ENCODE measurements around the gene LYZL4. TPM values are rescaled to one million over a fixed set of nuclear protein-coding genes. Genes with fewer than 3 reads are reported as not detected.

The LYZL4 gene
- total RNA-seq, 1 experiment from 2014 or later, result not detected

GRCh38 chr3:42369832-42370231, 40.6 kb downstream of the LYZL4 start:
- no TSS peak for BruUV-seq (replicated peaks)
- Histone ChIP-seq H3K9me3 (ENCODE audit: control insufficient read depth, insufficient read depth, low read depth, low read length) (no peaks in the 10 kb centered on the region), H3K36me3 (ENCODE audit: control insufficient read depth, insufficient read depth, low read length) (no peaks in the 10 kb centered on the region), H3K4me3 (ENCODE audit: low read depth in 2 of 2, low read length in 2 of 2) (no peak overlapping the region), H3K27me3 (ENCODE audit: control insufficient read depth, insufficient read depth, low read length) (no peaks in the 10 kb centered on the region), H3K4me1 (ENCODE audit: control insufficient read depth, insufficient read depth, low read length) (no peaks in the 10 kb centered on the region), H3K27ac (ENCODE audit: low read length) (no peak overlapping the region)
- intact Hi-C loops (cut with micrococcal nuclease; ENCODE audit: unreplicated experiment), result no loop called here
- ChIA-PET CTCF (no interaction called here), POLR2A (no interaction called here)
- DNase-seq (ENCODE audit: low read depth, low spot score), result no peak
- TF ChIP-seq TCF7L2 (IDR thresholded peaks at IDR 0.05; ENCODE audit: low read depth, low read length) (no peak), POLR2AphosphoS5 (IDR thresholded peaks at IDR 0.05; ENCODE audit: low read depth, low read length) (no peak), SIN3A (IDR thresholded peaks at IDR 0.05; ENCODE audit: borderline replicate concordance, insufficient read depth, low read depth, low read length) (no peak), REST (IDR thresholded peaks at IDR 0.05; ENCODE audit: insufficient read depth in 1 of 2, low read depth in 2 of 2, low read length in 1 of 2) (no peak), CTCF (IDR thresholded peaks at IDR 0.05) (no peak)
- in situ Hi-C loops (cut with HindIII; ENCODE audit: low pct_unique_long_range_greater_than_20kb, low sequenced_read_pairs), result no loop called here
- no peak for ATAC-seq

- Histone ChIP-seq H3K9me3 (ENCODE audit: control insufficient read depth, insufficient read depth, low read depth, low read length) (no peaks in the 10 kb centered on the region), H3K27ac (ENCODE audit: low read length) (no peak overlapping the region), H3K36me3 (ENCODE audit: control insufficient read depth, insufficient read depth, low read length) (no peaks in the 10 kb centered on the region), H3K27me3 (ENCODE audit: control insufficient read depth, insufficient read depth, low read length) (no peaks in the 10 kb centered on the region), H3K4me1 (ENCODE audit: control insufficient read depth, insufficient read depth, low read length) (no peaks in the 10 kb centered on the region), H3K4me3 (ENCODE audit: low read depth in 2 of 2, low read length in 2 of 2) (no peak overlapping the region)
- ChIA-PET CTCF (no interaction called here), POLR2A (no interaction called here)
- DNase-seq (ENCODE audit: low read depth, low spot score) (no peak), ATAC-seq (no peak)
- intact Hi-C loops (cut with micrococcal nuclease; ENCODE audit: unreplicated experiment), result no loop called here
- no TSS peak for BruUV-seq (replicated peaks)
- in situ Hi-C loops (cut with HindIII; ENCODE audit: low pct_unique_long_range_greater_than_20kb, low sequenced_read_pairs), result no loop called here
- TF ChIP-seq TCF7L2 (IDR thresholded peaks at IDR 0.05; ENCODE audit: low read depth, low read length) (no peak), REST (IDR thresholded peaks at IDR 0.05; ENCODE audit: insufficient read depth in 1 of 2, low read depth in 2 of 2, low read length in 1 of 2) (no peak), POLR2AphosphoS5 (IDR thresholded peaks at IDR 0.05; ENCODE audit: low read depth, low read length) (no peak), CTCF (IDR thresholded peaks at IDR 0.05) (no peak), SIN3A (IDR thresholded peaks at IDR 0.05; ENCODE audit: borderline replicate concordance, insufficient read depth, low read depth, low read length) (no peak)
Measured at GRCh38 chr3:42369304-42369703, 41.1 kb downstream of the LYZL4 start.
